ENCODE data around the gene GLCCI1.

Gene GLCCI1

DNA sequence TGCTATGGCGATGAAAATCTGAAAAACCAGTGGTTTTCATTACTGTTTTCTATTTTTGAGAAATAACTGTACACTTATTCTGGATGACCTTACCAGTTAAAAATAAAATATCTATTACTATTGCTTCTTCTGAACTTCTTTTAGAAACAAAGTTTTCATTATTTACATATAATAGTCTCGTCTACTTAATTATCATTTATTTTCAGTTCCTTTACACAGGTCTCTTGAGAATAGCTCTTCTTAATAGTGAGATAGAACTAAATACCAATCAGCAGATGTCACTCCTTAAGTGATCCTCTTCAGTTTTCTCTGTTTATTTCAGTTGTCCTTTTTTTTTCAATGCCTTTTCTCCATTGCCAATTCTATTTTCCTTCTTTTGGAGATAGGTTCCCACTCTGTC lies 4.3 kb upstream of the GLCCI1 start:
- no peak for DNase-seq

DNA sequence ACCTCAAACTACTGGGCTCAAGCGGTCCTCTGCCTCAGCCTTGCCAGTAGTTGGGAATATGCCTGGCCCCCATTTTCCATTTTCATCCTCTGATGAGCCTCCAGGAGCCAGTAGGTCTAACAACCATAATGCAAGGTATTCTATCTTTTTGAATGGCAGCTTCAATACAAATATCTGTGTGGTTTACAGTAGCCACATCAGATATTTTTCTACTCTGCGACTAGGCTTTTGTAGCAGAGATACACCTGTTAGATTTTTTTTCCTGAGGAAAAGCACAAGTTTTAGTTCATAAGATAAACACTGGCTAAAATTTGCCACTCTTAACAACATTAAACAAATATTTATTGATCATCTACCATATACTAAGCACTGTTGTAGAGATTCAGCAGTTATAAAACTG lies 3.9 kb upstream of the GLCCI1 start:
- no peak for DNase-seq

DNA sequence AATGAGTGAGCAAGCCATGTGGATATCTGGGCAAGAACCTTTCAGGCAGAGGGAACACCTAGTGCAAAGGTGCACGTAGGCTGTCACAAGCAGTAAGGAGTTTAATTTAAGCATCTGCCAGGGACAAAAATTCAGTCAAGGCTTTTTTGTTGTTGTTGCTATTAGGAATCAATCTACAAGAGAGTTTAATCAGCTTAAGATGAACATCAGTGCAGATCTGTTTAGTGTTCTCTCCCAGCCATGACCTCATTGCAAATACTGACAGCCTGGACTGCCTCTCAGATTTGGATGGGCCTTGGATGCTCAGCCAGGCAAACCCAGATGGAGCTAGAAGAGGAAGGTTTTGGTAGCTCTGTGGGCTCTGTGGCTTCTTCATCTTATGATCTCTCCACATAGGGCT lies 3.3 kb upstream of the GLCCI1 start:
- no peak for DNase-seq

DNA sequence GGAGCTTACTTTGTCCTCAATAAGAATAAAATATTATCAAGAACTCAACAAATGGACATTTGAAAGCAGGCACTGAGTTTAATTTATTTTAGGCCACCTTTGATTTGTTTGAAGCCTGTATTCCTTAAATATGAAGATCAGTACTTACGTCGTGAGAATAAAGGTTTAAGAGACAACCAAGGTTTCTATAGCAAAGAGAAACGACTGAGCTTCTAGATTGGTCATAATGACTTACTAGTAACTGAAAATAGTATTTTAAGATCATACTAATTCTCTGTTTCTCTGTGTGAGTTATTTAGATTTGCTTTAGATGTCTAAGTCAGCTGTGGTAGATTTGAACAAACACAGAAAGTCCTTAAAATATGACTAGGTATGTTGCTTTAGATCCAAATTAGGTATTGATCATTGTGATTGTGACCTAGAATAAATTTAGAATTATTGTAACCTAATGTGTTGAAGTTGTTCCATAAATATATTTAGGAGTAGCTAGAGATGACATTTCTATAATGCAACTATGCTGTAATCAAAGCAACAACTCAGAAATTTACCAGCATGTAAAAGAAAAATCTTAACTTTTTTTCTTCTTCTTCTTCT lies 2.4 kb upstream of the GLCCI1 start:
- no peak for DNase-seq

DNA sequence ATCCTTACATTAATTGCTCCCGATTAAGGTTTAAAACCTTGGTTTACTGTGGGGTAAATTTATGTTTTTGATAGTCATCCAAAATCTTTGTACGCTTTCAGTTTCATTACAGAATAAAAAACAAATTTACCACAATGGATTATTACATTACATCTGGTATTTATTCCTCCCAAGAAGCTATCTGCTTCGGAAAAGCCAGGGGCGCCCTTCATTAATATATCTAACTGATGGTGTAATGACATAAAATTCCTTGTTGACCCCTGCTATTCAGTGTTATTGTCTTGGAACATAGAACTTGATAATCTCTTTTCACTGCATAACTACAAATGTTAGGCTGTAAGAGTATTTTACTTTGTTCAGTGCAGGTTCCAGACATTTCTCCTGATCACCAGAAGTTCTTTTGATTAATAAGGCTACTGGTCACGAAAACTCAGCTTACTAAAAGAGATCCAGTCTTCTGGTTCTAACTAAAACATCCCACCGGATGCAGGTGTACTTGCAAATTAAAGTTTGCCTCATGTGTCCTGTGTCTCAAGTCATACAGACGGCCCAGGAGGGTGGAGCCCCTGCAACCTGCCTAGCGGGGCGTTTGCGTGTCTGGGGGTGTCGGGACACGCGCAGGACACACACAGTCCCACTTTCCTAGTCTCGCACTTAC lies 581 bp upstream of the GLCCI1 start:
- DNase-seq: no peak

DNA sequence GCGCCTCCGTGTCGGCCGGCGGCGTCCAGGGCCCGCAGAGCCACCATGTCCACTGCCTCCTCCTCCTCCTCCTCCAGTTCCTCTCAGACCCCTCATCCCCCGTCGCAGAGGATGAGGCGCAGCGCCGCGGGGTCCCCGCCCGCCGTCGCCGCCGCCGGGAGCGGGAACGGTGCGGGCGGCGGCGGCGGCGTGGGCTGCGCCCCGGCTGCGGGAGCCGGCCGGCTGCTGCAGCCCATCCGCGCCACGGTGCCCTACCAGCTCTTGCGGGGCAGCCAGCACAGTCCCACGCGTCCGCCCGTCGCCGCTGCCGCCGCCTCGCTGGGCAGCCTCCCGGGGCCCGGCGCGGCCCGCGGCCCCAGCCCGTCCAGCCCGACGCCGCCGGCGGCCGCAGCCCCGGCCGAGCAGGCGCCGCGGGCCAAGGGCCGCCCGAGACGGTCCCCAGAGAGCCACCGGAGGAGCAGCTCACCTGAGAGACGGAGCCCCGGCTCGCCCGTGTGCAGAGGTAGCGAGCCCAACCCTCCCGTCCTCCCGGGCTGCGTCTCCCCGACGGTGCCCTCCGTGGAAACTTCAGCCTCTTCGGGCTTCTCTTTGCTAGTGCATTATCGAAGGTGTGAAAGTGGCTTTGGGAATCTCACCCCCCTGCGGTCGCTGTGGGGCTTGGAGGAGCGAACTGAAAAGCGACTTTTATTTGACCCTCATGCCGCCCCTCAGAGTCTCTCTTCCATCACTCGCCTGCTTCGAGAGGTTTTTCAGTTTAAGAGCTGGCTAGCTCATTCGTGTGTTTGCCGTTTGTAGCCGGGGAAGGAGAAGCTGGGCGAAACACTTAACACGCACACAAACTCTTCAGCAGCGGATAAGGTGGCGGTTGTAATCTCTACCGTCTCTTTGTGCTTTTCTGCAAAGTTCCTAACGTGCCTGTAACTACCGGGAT lies 975 bp downstream of the GLCCI1 start:
- DNase-seq: no peak

DNA sequence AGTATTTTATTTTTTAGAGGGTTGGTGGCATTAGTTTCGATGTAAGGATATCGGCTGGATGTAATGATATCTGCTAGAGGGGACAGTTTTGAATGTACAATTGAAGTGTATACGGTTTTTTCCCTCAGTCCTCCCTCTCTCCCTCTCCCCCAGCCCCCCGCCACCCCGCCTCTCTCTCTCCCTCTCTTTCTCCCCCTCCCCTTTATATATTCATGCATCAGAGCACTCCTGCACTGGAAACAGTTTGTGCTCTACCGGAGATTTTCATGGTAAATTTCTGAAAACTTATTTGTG lies 1.6 kb downstream of the GLCCI1 start:
- DNase-seq: no peak

DNA sequence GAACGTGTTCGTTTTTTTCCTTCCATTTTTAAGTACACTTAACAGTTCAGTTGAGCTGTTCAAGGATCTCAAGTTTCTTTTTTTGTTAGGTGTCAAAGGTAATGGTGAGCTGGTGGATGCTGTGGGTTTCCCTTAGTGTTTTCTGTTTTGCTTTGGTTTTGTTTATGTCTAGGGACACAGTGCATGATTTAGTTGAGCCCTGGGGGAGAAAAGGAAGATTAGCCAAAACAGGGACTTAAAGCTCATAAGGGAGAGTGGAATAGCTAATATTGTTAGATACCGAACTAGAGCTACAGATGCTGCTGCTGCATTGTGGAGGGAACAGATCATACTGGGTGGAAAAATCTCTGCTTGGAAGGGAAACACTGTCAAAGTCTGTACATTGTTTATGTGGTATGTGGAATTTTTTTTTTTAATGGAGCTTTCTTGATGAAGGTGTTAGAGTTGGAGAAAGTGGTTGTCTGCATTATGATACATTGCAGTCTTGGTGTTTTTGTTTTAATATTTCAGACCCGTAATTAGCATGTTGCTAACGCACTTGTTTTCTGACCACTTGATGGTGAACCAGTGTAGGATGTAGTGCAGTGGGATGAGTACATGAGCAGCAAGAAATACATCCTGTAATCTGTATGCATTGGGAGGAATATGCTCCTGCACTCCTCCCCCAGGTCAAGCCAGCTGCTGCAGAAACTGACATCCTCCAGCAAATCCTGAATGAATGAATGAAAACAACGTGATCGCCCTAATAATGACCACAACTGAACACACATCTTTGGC lies 2.1 kb downstream of the GLCCI1 start:
- DNase-seq: no peak

DNA sequence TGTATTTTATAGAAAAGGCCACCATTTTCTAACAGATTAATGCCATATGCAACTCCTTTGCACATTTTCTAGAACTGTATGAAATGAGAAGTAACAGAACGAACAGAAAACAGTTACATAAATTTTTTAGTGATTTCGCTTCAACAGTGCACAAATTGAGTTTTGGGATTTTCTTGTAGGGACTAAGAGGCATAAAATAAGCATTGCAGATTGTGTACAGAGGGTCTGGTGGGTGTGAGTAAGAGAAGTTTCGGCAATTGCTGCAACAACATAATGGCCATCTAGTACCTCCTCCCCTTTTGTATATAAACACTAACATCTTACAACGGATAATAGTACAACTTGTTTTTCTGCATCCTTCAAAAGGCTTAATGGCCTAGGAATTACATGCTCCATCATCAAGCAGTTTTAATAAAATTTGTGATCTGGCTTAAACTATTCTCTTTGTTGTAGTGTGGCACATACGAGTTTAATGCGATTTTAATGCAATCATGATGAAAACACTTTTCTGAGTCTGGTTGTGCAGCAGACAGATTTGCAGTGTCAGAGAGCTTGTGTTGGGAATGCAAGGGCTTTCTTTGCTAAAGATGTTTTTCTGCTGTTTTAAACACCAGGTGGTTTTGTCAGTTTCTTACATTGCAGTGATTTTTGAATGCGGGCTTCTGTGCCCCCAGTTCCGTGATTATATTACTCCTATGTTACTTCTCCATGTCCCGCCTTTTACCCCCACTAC lies 2.9 kb downstream of the GLCCI1 start:
- DNase-seq: no peak

DNA sequence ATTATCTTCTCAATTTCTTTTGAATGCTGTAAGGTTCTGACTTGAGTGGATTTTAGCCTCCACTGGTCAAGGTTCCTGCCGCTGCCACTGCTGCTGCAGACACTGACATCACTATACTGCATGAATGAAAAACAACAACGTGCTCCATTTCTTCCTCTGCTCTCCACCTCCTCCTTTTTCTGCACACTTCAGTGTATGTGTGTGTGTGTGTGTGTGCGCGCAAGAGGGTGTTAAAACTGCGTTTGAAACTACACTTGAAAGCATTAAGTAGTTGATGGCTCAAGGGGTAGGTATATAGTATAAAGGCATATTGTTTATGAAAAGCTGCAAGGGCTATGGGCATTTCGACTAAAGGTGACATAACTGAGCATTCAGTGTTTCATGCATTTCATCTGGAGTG lies 3.5 kb downstream of the GLCCI1 start:
- no peak for DNase-seq

DNA sequence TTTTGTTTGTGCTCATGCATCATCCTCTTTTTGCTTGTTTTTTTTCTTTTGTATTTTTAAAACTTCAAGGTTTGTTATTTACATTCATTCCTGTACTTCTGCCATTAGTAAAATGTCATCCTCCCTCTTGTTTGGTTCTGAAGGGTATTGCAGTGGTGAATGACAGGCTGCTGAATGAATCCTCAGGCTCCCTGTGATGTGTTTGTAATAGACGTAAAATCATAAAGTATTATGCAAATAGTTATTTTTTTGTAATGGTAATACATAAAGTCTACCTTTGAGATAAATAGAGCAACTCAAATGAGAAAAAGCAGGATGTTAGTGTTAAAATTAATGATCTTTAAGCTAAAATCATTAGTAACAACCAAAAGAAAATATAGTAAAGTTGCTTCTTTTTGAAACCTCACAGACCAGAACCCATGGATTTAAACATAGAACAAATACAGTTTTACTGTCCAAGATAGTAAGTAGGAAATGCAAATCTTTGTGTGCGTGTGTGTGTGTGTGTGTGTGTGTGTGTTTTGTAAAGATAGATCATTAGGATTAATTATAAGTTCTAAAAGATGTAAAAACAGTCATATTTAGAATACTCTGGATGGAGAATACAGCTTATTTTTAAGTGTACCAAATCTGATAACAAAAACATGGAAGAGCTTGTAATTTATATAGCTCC lies 4.5 kb downstream of the GLCCI1 start:
- no peak for DNase-seq

DNA sequence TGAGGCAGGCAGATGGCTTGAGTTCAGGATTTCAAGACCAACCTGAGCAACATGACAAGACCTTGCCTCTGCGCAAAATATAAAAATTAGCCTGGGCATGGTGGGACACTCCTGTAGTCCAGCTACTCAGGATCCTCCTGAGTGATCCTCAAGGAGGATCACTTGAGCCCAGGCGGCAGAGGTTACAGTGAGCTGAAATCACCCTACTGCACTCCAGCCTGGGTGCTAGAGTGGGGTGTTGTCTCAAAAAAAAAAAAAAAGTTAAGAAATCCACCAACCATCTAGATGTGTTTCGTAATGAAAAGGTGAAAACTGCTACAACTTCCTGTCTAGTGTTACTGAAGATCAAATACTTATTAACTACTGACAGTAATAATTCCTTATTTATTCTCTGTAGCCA lies 8.1 kb downstream of the GLCCI1 start:
- DNase-seq: no peak

DNA sequence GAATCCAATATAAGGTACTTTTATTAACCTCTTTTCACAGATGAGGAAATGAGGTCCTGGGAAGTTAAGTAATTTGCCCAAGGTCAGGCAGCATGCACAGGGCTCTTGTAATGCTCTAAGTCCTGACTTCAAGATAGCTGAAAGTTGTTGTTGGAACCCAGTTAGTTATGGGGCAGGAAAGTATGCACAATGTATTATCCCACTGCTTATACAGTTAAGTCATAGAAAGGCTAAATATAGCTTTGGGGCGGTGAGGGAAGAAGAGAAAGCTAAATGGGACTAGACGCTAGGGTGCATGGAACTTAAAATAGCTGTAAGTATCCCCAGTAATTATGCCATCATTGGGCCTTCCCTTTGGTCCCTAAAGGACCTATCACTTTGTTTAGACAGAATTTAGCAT lies 9.2 kb downstream of the GLCCI1 start:
- no peak for DNase-seq

DNA sequence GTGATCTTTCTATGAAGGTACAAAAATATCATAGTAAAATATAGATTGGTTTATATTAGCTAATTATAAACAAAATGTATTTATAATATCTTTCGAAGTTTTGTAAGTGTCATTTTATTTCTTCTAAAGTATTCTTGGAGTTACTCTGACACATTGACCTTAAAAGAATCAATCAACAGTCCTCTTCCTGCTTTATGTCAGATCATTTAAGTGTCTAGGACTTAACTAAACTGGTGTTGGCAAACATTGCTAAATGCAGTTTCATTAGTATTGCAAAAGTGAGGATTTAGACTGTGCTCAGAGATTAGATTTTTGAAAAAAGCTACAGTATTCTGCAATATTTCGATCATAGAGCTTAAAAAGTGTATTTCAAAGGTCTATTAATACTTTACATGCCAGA lies 10.3 kb downstream of the GLCCI1 start:
- DNase-seq: no peak

DNA sequence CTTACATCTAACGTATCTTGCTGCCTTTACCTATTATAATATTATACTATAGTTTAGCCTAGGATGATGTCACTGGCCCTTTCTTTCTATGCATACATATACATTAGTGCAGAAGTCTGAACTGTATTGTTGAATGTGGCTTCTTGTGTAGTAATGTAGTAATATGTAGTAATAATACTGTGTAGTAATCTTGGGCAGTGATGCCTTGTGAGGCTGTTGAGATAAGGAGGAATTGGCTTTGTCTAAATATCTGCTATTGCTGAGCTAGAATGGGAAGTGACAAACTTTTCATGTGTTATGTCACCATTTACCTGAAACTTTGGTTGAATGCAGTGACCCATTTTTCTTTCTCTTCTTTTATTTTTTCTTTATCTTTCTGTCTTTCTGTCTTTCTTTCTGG lies 11.0 kb downstream of the GLCCI1 start:
- DNase-seq: no peak

DNA sequence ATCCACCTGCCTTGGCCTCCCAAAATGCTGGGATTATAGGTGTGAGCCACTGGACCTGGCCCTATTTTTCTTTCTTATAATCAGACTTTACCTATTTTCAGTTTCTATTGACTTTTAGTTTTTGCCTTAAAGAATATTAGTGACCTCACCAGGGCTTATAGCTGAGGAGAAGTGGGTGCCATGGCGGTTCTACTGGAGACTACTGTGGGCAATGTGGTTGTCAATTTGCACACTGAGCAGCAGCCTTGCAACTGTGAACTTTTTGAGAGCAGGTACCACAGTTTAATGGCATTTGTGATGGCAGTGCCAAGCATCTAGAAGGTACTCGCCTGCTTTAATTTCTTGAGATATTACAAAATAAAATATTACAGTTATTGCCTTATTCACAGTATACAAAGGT lies 11.5 kb downstream of the GLCCI1 start:
- no peak for DNase-seq

DNA sequence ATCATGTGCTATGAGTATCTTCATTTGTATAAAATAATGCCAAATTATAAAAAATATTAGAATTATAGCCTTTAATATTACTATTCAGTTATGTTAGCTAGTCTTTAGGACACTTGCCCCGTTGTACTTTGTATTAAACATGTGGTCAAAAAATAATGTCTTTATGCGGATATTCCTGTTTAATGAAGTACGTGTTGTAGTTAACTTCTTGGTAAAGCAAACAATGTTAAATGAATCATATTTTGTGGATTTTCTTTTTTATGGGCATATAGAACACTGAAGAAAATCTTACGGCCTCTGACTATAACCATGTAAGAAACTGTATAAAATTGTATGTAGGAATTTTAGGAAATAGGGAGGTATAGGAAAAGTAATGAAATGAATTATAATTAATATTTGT lies 14.3 kb downstream of the GLCCI1 start:
- no peak for DNase-seq

DNA sequence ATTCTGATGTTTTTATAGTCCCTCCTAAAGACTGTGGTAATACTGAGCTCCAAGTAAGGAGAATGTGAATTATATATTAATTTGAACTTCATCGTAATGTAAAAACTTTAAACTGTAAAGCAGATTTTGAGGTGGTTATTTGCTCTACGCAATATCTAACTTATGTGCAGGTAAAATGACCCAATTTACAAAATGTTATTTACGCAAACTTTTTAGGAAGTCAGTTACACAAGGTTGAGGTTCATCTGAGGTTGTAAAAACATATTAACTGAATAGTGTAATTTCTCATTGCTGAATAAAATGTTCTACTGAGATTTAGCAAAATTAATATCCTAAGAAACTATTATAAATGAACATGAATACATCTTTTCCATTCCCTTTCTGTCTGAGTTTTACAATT lies 15.8 kb downstream of the GLCCI1 start:
- no peak for DNase-seq

DNA sequence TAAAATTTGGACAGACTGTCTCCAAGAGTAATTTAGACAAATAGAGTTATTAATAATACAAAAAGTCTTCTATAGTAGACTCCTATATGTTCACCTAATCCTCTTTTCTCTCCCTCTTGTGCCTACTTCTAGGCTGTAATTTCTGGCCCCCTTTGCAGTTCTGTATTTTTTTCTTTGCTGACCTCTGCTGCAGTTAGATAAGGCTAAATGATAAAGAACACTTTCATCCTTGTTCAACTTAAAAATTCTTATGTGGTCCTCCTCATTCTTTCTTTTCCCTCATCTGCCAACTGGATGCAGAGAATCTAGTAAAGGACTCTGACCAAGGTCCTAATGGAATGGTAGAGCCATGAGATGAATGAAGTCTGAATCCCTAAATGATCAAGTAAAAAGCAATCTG lies 20.1 kb downstream of the GLCCI1 start:
- DNase-seq: no peak

DNA sequence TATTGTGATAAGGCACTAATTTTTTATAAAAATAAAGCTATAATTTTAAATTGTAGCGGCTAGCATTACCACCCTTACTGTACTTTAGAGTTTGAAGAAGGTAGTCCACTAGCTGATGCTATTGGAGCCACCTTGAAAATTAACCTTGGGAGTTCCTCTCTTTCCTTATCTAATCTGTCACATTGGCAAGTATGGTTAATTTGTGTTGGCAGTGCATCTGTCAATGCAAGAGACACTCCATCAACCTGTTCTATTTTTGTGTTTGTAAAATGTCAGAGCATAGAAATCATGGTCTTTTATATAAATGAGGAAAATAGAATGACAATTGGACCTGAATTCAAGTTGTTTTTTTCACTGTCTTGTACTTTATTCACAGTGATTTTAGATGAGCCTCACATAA lies 20.5 kb downstream of the GLCCI1 start:
- DNase-seq: no peak

DNA sequence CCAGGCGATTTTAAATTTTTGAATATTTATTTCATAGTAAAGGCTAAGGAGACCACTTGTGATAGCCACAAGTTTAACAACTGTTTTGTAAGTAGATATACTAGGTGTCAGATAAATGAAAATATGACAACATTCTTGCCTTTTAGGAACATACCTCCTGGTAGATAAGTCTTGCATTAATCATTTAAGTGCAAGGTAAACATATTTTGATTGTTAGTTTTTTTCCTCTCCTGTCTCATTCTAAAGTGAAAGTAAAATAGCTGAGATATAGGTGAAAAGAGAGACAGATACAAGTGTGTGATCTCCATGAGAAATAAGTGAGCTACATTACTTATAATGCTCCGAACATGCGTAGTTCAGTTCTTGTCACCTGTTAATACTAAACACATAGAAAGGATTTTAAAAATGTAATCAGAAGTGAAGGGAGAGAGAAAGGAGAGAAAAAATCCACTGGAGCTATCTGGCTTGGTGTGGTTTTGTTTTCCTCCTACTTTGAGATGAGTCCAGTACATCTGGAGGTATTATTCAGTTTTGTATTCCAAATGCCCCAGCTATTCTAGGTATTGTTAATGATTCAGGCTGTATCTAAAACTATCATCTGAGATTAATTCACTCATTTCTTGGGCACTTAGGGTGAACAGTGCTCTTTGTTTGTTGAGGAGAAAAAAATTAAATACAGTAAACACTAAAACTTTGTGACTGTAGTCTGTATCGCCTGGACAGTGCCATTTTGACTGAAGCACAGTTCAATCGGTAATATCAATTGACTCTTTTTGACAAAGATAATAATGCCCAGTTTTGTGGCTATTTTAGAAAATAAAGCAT lies 21.2 kb downstream of the GLCCI1 start:
- DNase-seq: no peak

DNA sequence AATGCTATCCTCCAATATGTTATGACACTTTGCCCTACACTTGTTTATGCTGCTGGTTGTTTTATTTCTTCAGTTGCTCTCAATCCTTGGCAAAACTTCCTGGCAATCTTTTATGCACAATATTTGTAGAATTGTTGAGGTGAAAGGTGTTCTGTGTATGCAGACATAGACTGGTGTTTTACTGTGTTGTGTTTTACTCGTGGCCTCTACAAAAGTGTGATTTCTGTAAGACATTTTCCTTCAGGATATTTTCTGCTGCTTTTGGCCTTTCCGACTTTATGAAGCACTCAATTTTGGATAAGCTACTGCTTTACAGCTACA lies 21.8 kb downstream of the GLCCI1 start:
- DNase-seq: no peak
